HepG2 (cell line): Measurements from ENCODE around the gene OPRL1. TPM values are rescaled to one million over a fixed set of nuclear protein-coding genes. Genes with fewer than 3 reads are reported as not detected.

Experiments used
- AHR ChIP-seq: IDR thresholded peaks from 2 replicates; pipeline ENCODE4 v1.6.1; 2018; ENCODE audit warnings: missing genetic modification reagents, missing compliant biosample characterization
- BORCS8-MEF2B ChIP-seq: sonication (generic); formaldehyde crosslinking; IDR thresholded peaks from 2 replicates; pipeline ENCODE4 v1.8.0; 2022; ENCODE audit warnings: mild to moderate bottlenecking, missing genetic modification reagents
- DR1 ChIP-seq: sonication (generic); formaldehyde crosslinking; IDR thresholded peaks from 2 replicates; pipeline ENCODE4 v1.8.0; 2021; ENCODE audit warnings: mild to moderate bottlenecking, missing genetic modification reagents, inconsistent platforms
- ERF ChIP-seq: IDR thresholded peaks from 2 replicates; pipeline ENCODE4 v1.6.1; 2018; ENCODE audit warnings: missing biosample characterization, missing genetic modification reagents
- GATAD2A ChIP-seq: IDR thresholded peaks from 2 replicates; pipeline ENCODE4 v1.6.1; 2016
- HNF4A ChIP-seq: sonication (generic); formaldehyde crosslinking; IDR thresholded peaks from 2 replicates; pipeline ENCODE4 v1.4.0; 2020; ENCODE audit warnings: missing genetic modification reagents
- HNRNPL ChIP-seq: fragments of 200-400 bp; formaldehyde crosslinking; IDR thresholded peaks from 2 replicates; pipeline ENCODE4 v1.6.1; 2017; ENCODE audit warnings: mild to moderate bottlenecking, low read depth, low read length
- NFATC3 ChIP-seq: sonication (generic); formaldehyde crosslinking; IDR thresholded peaks from 2 replicates; pipeline ENCODE4 v1.5.1; 2020; ENCODE audit warnings: mild to moderate bottlenecking, missing genetic modification reagents
- NR2F6 ChIP-seq, 2 experiments: IDR thresholded peaks; 2 replicates each; pipeline ENCODE4 v1.6.1; 2016; ENCODE audit warnings: antibody characterized with exemption in 1 of 2, mild to moderate bottlenecking in 1 of 2
- RARA ChIP-seq: IDR thresholded peaks from 2 replicates; pipeline ENCODE4 v1.6.1; 2016; ENCODE audit warnings: missing genetic modification reagents, missing compliant biosample characterization
- REPIN1 ChIP-seq: sonication (generic); formaldehyde crosslinking; IDR thresholded peaks from 2 replicates; pipeline ENCODE4 v1.8.0; 2022; ENCODE audit warnings: missing genetic modification reagents, low read depth, mild to moderate bottlenecking, borderline replicate concordance
- RFX1 ChIP-seq: fragments of 450-650 bp; IDR thresholded peaks from 2 replicates; pipeline ENCODE4 v1.6.1; 2017
- RFX5 ChIP-seq: IDR thresholded peaks from 2 replicates; pipeline ENCODE4 v1.6.1; 2011; ENCODE audit warnings: low read depth, low read length, improper control_type of control experiment
- SMYD3 ChIP-seq: sonication (generic); formaldehyde crosslinking; IDR thresholded peaks from 2 replicates; pipeline ENCODE4 v1.8.1; 2023; ENCODE audit warnings: mild to moderate bottlenecking, missing genetic modification reagents
- TBL1XR1 ChIP-seq: fragments of 150-350 bp; IDR thresholded peaks from 2 replicates; pipeline ENCODE4 v1.6.1; 2014; ENCODE audit warnings: borderline replicate concordance, low read length; ENCODE audit not compliant: partially characterized antibody
- ZBTB1 ChIP-seq: sonication (generic); formaldehyde crosslinking; IDR thresholded peaks from 2 replicates; pipeline ENCODE4 v1.4.0; 2020; ENCODE audit warnings: missing genetic modification reagents, borderline replicate concordance
- ZNF24 ChIP-seq: fragments of 450-650 bp; IDR thresholded peaks from 2 replicates; pipeline ENCODE4 v1.6.1; 2017; ENCODE audit warnings: antibody characterized with exemption, mild to moderate bottlenecking
- ZNF317 ChIP-seq: sonication (generic); formaldehyde crosslinking; IDR thresholded peaks from 2 replicates; pipeline ENCODE4 v1.5.0; 2020; ENCODE audit warnings: mild to moderate bottlenecking, missing genetic modification reagents
- ZNF484 ChIP-seq: sonication (generic); formaldehyde crosslinking; IDR thresholded peaks from 2 replicates; pipeline ENCODE4 v1.5.1; 2020; ENCODE audit warnings: mild to moderate bottlenecking, low read depth, missing genetic modification reagents, borderline replicate concordance
- polyA plus RNA-seq, 8 experiments: library from polyadenylated mRNA; depleted of rRNA in 3 of 8; stranded (reverse) in 7 of 8; unstranded in 1 of 8; fragments of >200 nt; fragmentation: Illumina TruSeq in 4 of 8; extraction: Trizol in 4 of 8; gene quantifications; 2 replicates each; pipeline versions ENCODE4 v1.2.1 to v1.2.3, GENCODE V29; 2011 to 2016; ENCODE audit warnings: low read depth in 4 of 8, missing spikeins in 1 of 8, mixed read lengths in 1 of 8; ENCODE audit not compliant: insufficient read depth in 1 of 8
- total RNA-seq, 5 experiments: library from RNA; depleted of rRNA; stranded (reverse); fragments of >200 nt; fragmentation: Illumina TruSeq; extraction: Trizol; gene quantifications; 2 replicates each; pipeline ENCODE4 v1.2.3, GENCODE V29; 2016; ENCODE audit warnings: low read depth in 1 of 5
- TF ChIP-seq, protein P1 (sequence below): sonication (generic); formaldehyde crosslinking; IDR thresholded peaks from 2 replicates; pipeline ENCODE4 v1.9.0; 2021; ENCODE audit warnings: missing genetic modification reagents, mild to moderate bottlenecking, borderline replicate concordance
- TF ChIP-seq, protein P2 (sequence below): sonication (generic); formaldehyde crosslinking; IDR thresholded peaks from 2 replicates; pipeline ENCODE4 v1.8.0; 2022; ENCODE audit warnings: mild to moderate bottlenecking, missing genetic modification reagents, moderate library complexity
- TF ChIP-seq, protein P3 (sequence below): IDR thresholded peaks from 2 replicates; pipeline ENCODE4 v1.6.1; 2012; ENCODE audit warnings: low read depth, low read length, improper control_type of control experiment
- TF ChIP-seq, protein P4 (sequence below): sonication (generic); IDR thresholded peaks from 2 replicates; pipeline ENCODE4 v1.6.1; 2016; ENCODE audit warnings: low read depth, borderline replicate concordance
- TF ChIP-seq, protein P5 (sequence below): sonication (generic); formaldehyde crosslinking; IDR thresholded peaks from 2 replicates; pipeline ENCODE4 v1.9.0; 2022; ENCODE audit warnings: low read depth, missing genetic modification reagents

OPRL1 gene
- total and polyA plus RNA-seq, 2 of the 13 experiments (the other 11 are each of a cell fraction or from before 2014, with no cell fraction given): 0.35 to 0.71 TPM

DNA sequence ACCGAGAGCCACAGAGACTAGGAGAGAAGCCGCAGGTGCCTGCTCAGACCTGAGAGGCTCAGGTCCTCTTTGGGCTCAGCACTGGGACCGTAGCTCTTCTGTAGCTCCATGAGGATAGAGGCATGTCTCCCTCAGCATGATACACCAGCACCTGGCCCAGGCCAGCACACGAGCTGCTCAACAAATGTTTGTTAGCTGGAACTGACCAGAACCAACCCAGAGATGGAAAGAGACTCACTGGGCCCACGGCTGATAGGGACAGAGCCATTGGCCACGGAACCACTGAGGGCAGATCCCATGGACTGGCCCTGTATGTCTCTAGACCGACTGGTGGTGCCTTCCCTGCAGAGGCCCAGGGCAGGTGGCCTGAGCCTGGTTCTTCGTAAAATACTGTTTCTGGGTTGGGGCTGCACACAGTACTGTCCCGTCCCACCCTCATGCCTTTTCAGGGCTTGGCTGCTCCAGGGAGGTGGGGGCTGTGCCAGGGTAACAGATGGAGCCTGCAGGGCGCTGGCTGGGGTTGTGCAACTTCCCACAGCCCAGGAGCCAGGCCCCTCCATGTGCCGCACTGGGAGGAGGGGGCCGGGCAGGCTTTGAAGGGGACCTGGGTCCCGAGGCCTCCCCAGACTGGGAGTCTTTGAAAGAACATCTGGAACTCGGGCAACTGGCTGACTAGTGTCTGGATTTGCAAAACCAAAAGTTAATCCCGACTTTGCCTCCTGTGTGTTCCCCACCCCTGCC lies 38.7 kb upstream of the OPRL1 start (continued):
- TF ChIP-seq ZNF317 (CRISPR knock-in tag) (no peak), TBL1XR1 (no peak), RFX5 (no peak), RFX1 (no peak), ZNF24 (no peak), HNF4A (no peak), NFATC3 (0 out of 2 replicates have a peak, but pooled peaks have one; percentile 65), RARA (CRISPR knock-in tag) (peak; percentile 15; the same call in 1 of the 2 replicates), DR1 (CRISPR knock-in tag) (no peak), REPIN1 (peak; percentile 44; the same call in 1 of the 2 replicates), ERF (CRISPR knock-in tag) (0 out of 2 replicates have a peak, but pooled peaks have one; percentile 19), GATAD2A (peak; percentile 67), AHR (CRISPR knock-in tag) (0 out of 2 replicates have a peak, but pooled peaks have one; percentile 17), HNRNPL (peak; percentile 83), BORCS8-MEF2B (CRISPR knock-in tag) (peak; percentile 60), NR2F6 (IDR thresholded peaks at IDR 0.05) (no peak), NR2F6 (CRISPR knock-in tag; IDR thresholded peaks at IDR 0.05) (no peak; the same call in 1 of the 2 replicates), SMYD3 (peak; percentile 41; the same call in 1 of the 2 replicates), ZNF484 (no peak), ZBTB1 (CRISPR knock-in tag) (no peak; the same call in 1 of the 2 replicates)
- TF ChIP-seq, protein P1, sequence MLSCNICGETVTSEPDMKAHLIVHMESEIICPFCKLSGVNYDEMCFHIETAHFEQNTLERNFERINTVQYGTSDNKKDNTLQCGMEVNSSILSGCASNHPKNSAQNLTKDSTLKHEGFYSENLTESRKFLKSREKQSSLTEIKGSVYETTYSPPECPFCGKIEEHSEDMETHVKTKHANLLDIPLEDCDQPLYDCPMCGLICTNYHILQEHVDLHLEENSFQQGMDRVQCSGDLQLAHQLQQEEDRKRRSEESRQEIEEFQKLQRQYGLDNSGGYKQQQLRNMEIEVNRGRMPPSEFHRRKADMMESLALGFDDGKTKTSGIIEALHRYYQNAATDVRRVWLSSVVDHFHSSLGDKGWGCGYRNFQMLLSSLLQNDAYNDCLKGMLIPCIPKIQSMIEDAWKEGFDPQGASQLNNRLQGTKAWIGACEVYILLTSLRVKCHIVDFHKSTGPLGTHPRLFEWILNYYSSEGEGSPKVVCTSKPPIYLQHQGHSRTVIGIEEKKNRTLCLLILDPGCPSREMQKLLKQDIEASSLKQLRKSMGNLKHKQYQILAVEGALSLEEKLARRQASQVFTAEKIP (CRISPR knock-in tag): no peak
- TF ChIP-seq, protein P2, sequence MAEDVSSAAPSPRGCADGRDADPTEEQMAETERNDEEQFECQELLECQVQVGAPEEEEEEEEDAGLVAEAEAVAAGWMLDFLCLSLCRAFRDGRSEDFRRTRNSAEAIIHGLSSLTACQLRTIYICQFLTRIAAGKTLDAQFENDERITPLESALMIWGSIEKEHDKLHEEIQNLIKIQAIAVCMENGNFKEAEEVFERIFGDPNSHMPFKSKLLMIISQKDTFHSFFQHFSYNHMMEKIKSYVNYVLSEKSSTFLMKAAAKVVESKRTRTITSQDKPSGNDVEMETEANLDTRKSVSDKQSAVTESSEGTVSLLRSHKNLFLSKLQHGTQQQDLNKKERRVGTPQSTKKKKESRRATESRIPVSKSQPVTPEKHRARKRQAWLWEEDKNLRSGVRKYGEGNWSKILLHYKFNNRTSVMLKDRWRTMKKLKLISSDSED (CRISPR knock-in tag): no peak
- TF ChIP-seq, protein P3, sequence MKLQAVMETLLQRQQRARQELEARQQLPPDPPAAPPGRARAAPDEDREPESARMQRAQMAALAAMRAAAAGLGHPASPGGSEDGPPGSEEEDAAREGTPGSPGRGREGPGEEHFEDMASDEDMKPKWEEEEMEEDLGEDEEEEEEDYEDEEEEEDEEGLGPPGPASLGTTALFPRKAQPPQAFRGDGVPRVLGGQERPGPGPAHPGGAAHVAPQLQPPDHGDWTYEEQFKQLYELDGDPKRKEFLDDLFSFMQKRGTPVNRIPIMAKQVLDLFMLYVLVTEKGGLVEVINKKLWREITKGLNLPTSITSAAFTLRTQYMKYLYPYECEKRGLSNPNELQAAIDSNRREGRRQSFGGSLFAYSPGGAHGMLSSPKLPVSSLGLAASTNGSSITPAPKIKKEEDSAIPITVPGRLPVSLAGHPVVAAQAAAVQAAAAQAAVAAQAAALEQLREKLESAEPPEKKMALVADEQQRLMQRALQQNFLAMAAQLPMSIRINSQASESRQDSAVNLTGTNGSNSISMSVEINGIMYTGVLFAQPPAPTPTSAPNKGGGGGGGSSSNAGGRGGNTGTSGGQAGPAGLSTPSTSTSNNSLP: no peak
- TF ChIP-seq, protein P4, sequence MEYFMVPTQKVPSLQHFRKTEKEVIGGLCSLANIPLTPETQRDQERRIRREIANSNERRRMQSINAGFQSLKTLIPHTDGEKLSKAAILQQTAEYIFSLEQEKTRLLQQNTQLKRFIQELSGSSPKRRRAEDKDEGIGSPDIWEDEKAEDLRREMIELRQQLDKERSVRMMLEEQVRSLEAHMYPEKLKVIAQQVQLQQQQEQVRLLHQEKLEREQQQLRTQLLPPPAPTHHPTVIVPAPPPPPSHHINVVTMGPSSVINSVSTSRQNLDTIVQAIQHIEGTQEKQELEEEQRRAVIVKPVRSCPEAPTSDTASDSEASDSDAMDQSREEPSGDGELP: peak; percentile 81; the same call in 1 of the 2 replicates
- TF ChIP-seq, protein P5, sequence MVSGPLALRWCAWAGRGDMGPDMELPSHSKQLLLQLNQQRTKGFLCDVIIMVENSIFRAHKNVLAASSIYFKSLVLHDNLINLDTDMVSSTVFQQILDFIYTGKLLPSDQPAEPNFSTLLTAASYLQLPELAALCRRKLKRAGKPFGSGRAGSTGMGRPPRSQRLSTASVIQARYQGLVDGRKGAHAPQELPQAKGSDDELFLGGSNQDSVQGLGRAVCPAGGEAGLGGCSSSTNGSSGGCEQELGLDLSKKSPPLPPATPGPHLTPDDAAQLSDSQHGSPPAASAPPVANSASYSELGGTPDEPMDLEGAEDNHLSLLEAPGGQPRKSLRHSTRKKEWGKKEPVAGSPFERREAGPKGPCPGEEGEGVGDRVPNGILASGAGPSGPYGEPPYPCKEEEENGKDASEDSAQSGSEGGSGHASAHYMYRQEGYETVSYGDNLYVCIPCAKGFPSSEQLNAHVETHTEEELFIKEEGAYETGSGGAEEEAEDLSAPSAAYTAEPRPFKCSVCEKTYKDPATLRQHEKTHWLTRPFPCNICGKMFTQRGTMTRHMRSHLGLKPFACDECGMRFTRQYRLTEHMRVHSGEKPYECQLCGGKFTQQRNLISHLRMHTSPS (CRISPR knock-in tag): peak; percentile 55; the same call in 1 of the 2 replicates
